Stimulated activated naive CD4-positive, alpha-beta T cell treated with Interleukin-2 at 50 U/mL for 16 hours (primary cell): ENCODE data around the gene PRSS22.

ENCODE experiments used
- DNase-seq: peaks from one replicate; lab custom pipeline; 2025; lab: John Stamatoyannopoulos, UW

PRSS22 gene, protein sequence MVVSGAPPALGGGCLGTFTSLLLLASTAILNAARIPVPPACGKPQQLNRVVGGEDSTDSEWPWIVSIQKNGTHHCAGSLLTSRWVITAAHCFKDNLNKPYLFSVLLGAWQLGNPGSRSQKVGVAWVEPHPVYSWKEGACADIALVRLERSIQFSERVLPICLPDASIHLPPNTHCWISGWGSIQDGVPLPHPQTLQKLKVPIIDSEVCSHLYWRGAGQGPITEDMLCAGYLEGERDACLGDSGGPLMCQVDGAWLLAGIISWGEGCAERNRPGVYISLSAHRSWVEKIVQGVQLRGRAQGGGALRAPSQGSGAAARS

DNA sequence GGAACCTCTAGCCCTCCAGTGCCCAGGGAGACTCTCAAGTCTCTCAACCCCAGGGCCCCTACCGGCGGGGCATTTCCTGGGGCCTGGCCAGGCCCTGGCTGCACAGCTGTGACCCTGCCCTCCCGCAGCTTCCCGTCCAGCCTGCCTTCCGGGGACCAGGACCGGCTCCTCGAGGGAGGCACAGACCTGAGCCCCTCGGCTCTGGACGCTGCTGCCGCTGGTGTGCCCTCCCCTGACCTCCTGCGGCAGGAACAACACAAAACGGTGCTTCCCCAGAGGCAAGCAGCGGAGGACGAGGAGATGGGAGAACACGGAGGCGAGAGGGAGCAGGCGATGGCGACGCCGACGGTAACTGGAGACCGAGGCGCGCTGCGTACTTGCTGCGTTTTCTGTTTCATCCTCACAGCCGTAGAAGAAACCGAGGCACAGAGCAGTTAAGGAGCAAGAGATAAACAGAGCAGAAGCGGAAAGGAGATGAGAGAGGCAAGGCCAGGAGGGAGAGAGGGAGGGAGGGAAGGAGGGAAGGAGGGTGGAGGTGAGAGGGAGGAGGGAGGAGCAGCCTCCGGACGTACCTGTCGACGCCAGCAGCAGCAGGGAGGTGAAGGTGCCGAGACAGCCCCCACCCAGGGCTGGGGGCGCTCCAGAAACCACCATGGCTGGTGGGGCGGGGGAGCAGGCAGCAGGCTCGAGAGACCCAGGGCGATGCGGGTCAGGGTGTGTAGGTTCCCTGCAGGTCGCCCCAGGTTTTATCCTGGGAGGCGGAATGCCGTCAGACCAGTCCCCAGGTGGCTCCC, at the start of gene PRSS22:
PRSS22 (minus strand) TSS at position 720 of the 794 bp plus-strand sequence; CDS start at position 654, 66 bp downstream.
- no peak for DNase-seq

DNA sequence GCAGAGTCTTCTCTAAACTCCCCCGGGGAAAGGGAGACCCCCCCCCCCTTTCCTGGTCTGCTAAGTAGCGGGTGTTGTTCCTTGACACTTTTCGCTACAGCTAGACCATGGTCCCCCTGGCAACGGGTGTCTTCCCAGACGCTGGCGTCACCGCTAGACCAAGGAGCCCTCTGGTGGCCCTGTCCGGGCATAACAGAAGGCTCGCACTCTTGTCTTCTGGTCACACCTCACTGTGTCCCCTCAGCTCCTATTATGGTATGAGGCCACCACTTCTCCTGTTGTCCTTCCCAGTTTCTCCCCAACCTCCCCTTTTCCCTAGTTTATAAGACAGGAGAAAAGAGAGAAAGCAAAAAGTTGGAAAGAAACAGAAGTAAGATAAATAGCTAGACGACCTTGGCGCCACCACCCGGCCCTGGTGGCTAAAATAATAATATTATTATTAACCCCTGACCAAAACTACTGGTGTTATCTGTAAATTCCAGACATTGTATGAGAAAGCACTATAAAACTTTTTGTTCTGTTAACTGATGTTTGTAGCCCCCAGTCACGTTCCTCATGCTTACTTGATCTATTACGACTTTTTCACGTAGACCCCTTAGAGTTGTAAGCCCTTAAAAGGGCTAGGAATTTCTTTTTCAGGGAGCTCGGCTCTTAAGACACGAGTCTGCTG, 49.2 kb upstream of the PRSS22 start:
- peak; percentile 21 for DNase-seq

DNA sequence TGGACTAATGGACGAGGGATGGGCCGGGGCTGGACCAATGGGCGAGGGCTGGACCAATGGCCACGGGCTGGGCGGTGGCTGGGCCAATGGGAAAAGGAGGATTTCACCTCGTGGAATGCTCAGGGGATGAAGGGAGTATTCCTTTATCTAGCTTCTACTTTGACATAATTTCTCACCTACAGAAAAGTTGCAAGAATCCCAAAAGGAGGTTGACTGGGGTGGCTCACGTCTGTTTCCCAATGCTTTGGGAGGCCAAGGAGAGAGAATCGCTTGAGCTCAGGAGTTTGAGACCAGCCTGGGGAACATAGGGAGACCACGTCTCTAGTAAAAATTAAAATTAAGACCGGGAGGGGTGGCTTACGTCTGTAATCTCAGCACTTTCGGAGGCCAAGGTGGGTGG, 48.0 kb upstream of the PRSS22 start:
- DNase-seq = no peak

DNA sequence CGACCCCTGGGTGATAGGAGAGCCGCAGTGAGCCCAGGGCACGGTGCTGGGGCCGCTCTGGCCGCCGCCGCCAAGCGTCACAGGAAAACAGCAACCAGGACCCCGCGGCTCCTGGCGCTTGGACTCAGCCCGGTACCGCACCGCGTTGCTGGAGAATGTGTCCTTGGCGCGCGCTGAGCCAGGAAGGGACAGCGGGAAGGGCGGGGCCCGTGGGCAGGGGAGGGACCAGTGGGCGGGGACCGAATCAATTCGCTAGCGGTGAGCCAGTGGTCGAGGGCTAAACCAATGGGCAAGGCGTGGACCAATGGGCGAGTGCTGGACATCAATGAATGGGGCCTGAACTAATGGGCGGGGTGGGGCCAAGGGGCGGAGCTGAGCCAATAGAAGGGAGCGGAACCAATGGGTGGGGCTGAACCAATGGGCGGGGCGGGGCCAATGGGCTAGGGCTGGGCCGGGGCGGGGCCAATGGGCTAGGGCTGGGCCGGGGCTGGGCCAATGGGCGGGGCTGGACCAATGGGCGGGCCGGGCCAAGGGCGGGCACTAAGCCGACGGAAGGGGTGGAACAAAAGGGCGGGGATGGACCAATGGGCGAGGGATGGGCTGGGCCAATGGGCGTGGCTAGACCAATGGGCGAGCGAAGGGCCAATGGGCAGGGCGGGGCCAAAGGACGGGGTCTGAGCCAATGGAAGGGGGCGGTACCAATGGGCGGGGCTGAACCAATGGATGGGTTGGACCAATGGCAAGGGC, 47.4 kb upstream of the PRSS22 start:
- DNase-seq = peak; percentile 94

DNA sequence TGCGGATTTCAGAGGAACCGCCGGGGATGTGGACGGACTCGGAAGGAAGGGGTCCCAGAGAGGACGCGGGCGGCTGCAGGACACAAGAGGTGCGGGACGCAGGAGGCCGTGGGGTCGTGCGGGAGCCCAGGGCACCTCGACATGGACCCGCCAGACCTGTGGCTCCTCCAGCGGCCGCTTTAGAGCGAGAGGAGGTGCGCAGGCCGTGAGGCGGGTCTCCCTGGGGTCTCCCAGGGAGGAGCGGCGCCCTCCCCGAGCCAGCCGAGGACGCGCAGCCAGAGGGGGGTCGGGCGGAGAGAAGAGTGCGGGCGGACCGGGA, 46.9 kb upstream of the PRSS22 start:
- DNase-seq = no peak

DNA sequence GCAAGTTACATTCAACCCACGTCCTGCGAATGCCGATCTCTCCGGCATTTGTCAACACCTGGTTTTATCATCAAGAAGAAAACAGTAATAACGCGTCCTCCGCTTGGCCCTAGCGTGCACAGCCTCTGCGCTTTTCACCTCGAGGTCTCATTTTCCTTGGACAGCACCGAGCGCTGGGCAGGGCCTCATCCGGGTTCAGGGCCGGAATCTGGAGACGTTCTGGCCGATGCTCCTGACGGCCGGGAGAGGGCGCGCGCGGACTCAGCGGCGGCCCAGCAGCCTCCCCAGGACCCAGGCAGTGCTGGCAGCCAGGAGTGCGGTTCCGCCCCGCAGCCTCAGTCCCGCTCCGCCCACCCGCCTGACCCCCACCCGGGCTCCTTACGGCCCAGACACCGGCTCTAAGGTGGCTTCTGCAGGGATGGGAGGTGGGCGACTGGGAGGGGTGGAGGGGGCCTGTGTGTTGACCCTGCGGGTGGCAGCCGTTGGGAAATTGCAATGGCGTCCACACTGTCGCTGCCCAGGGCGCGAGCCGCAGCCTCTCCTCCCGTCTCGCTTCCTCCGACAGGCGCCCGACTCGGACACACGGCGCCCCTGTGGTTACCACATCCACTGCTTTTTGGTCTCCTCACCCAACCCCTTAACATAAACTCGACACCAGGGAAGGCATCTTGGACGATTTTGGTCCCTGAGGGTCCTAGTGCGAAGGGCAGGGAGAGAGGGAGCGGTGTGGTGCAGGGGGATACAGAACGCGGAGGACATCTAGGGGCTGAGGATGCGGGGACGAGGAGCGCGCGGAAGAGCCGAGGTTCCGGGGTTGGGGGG, 46.3 kb upstream of the PRSS22 start:
- peak; percentile 70 for DNase-seq

DNA sequence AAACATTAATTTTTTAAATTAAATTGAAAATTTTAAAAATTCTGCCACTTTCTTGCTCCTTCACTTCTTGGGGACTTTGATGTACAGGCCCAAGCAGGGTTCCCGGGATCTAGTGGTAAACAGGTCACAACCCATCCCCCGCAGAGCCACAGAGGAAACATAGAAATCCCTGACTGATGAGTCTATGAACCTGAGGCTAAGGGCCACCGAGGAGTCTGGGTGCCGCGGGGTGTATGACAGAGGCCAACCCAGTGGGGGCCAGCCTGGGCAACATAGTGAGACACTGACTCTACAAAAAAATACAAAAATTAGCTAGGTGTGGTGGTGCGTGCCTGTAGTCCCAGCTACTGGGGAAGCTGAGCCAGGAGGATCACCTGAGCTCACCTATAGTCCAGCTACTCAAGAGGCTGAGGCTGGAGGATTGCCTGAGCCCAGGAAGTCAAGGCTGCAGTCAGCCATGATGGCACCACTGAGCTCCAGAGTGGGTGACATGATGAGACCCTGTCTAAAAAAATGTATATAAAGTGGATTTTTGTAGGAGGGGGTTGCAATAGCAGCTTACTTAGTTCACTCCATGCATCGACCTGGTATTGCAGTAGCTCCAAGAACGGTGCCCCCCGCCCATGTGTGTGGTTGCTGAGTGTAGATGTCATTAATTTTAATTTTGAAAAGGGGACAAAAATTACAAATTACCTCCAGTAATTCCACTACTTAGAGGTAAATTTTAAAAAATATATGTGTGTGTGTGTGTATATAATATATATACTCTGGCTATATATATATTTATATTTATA, 44.6 kb upstream of the PRSS22 start:
- DNase-seq = no peak

DNA sequence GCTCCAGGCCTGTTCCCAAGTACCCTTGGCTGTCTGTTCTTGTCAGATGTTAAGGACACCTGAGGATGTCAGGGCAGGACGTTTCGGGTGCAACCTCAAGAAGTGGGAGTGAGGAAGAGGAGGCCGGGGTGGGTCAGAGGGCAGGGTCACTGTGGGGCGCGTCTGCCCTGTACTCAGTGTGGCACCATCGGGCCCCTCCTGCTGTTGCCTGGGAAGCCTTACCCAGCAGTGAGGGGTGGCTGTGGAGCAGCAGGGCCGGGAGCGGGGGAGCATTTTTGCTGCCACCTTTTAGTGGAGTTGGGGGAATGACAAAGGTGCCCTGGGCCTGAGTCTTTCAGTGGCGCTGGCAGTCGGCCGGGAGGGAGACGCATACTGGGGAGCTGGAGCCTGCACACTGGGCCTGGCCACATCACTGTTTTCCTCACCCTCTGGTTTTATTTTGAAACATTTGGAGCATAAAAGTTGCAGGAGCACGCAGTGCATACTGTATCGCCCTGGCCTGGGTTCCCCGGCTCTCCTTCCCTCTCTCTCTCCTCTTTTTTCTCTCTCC, 42.6 kb upstream of the PRSS22 start:
- no peak for DNase-seq

DNA sequence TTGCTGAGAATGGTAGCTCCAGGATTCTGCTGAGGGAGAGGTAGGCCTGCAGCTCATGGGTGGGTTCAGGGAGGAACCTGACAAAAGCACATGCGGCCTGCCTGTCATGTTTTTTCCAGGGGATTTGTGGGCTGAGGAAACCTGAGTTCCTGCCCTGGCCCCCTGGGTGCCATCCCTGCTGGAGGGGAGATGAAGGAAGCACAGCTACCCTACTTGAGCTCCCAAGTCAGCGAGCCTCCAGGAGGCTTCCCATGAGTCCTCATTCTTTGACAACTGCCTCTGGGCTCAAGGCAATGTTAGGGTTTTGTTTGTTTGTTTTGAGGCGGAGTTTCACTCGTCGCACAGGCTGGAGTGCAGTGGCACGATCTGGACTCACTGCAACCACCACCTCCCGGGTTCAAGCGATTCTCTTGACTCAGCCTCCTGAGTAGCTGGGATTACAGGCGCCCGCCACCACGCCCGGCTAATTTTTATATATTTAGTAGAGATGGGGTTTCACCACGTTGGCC, 41.6 kb upstream of the PRSS22 start:
- no peak for DNase-seq

DNA sequence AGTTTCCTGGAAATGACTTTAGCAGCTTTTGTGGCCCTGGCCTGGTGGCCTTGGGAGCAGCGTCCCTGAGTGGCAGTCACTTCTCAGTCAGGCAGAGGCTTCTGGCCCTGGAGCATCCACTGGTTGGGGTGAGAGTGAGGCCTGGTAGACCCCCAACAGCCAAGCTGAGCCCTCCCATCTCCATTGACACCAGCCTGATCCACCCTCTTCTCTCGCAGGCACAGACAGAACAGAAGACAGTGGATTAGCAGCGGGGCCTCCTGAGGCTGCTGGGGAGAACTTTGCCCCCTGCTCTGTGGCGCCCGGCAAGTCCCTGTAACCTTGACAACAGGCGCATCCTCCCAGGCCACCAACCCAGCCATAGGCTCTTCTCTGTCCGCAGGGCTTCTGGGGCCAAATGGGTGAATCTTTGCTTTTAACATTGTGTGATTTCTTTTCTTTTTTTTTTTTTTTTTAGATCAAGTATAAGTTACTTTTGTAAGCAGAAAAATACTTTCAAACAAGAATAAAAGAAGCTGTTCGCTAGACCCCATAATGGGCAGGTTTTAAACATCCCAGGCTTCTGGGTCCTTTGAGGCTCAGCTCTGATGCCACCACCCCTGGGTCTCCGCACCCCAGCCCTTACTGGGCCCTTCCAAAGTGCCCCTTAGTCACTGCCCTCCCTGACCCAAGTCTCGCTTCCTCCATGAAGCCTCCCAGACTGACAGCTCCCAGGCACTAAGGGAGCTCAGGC, 41.0 kb upstream of the PRSS22 start:
- DNase-seq = no peak

DNA sequence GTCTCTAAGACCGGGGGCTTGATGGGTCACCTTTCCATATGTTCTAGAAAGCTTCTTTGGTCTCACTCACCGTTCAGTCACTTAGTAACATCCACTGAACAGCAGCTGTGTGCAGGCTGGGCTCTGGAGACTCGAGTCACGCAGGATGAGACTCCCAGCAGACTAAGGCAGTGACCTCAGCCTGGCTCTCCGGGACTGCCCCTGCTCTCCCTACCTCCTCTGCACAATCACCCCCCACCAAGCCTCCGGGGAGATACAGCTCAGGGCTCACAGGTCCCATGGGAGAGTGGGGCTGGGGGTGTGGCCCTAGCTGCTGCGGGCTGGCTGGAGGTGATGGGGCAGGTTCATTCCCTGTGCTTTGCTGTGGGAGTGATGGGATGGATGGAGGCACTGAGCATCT, 39.1 kb upstream of the PRSS22 start:
- DNase-seq = no peak

DNA sequence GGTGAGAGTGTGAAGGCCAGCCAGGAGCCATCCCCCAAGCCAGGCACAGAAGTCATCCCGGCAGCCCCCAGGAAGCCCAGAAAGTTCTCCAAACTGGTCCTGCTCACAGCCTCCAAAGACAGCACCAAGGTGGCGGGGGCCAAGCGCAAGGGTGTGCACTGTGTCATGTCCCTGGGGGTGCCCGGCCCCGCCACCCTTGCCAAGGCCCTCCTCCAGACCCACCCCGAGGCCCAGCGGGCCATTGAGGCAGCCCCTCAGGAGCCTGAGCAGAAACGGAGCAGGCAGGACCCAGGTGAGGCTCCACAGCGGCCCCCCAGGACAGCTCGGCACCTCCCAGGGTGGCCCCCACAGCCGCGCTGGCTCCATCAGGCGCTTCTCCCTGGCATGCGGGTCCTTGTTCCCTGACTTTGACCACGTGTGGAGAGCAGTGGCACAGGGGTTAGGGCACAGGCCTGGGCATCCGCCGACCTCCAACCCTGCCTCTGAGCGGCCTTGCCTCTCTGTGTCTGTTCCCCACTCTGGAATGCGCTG, 38.6 kb upstream of the PRSS22 start:
- DNase-seq = no peak

DNA sequence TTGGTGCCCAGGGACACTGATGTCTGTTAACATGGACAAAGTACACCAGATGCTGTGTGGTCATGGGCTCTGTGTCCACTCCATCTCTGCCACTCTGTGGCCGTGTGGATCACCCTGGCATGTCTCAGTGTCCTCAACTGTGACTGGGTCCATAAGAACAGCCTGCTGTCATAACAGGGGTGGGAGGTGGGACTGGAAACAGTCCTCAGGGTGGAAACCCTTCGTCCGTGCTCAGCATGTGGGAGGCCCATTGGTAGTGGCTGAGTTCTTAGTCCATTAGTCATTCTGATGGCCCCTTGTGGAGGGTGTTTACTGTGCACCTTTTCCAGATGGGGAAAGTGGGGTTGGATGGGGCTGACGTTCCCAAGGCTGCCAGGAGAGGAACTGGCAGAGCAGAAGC, 37.8 kb upstream of the PRSS22 start:
- no peak for DNase-seq

DNA sequence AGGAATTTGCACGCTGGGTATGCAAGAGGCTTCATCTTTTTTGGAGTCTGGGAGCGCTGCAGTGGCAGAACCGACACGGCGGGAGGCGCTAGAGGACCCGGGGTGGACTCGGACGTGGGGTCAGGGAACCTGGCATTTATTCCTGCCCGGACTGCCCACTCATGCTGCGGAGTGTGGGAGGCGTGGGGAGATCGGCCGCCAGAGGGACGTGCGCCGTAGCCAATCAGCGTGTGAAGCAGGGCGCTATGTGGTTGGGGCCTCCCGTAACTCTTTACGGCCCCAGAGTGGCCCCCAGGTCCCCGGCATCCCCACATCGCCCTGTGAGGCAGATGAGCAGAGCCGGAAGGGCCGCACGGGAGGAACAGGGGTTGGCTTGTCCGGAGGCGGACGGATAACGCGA, 36.3 kb upstream of the PRSS22 start:
- DNase-seq = no peak

DNA sequence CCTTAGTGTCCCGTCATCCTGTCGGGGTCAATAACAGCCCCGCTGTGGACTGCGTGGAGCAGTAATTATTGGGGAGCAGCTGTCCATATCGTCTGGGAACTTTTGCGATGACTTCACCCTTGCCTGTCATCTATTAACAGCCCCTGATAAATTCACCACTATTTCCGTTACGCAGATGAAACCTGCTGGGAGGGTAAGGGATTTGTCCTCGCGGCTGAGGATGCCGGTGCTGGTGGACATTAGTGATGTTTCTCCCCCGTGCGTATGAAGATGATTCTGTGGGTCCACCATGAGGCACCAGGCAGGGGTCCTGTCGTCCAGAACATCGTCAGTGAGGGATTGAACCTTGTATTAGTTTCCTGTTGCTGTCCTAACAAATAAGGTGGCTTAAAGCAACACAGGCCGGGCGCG, 26.1 kb upstream of the PRSS22 start:
- no peak for DNase-seq

DNA sequence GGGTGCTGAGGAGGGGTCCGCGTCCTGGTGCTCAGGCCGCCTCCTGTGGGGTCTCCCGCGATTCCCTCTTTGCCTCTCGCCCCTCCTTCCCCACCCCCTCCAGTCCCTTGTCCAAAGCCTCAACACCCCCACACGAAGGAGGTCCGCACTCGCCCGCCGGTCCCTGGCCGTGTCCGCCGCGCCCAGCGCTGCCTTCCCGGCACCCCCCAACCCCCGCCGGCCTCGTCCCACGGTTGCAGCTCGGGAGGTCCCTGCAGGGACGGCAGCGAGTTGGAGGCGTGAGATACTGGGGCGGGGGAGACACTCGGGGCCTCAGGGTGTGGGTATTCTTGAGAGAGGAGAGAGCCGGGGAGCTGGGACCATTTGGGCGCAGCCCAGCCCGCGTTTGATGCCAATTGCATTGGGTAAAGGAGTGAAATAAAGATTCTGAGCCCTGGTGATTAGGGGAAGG, 25.5 kb upstream of the PRSS22 start:
- peak; percentile 16 for DNase-seq

DNA sequence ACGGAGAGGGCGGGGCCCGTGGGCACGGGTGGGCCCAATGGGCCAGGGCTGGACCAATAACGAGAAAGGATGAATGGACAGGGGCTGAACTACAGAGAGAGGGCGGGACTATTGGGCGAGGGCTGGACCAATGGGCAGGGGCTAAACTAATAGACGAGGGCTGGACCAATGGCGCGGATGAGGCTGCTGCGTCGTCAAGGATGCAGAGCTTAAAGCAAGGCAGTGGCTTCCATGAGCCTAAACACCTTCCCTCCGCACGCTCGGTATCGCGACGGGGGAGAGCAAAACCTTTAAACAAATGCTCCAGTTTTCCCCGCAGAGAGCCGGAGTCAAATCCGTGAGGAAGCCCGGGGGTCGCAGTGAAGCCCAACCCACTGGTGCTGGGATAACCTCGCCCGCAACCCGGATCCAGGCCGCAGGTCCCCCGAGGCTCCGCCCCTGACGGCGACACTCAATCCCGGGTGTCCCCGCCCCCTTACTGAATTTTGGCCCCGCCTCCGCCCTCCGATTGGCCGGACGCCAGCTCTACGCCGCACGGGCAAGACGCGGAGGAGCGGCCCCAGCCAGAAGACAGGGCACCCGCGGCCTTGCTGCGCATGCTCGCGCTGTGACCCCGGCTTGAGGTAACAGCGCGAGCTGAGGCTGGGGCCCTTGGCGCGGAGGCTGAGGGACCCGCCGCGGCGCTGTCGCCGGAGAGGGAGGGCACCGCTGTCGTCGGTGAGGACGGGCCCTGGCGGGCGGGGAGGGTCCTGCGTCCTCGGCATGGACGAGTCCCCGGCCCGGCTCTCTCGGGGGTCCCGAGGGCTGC, 24.9 kb upstream of the PRSS22 start, which contains the start of gene FLYWCH2:
FLYWCH2 (plus strand) TSS at position 566 of the 808 bp plus-strand sequence. CDS start 13,235 bp downstream, outside the sequence.
- peak; percentile 97 for DNase-seq
